ENCODE data around the gene KNSTRN.

KNSTRN gene

GRCh38 chr15:40339621-40339945 lies 42.9 kb upstream of the KNSTRN start:
- Histone ChIP-seq H3K27me3 (no peaks in the 10 kb centered on the region), H3K27ac (peak overlapping the region; percentile 90), H3K9me3 (no peaks in the 10 kb centered on the region), H3K36me3 (no peaks in the 10 kb centered on the region), H3K4me3 (peak overlapping the region; percentile 35 to 43), H3K4me1 (peaks cover 6 to 100% (median 97%) of the 10 kb centered on the region in 4 donors)
- TF ChIP-seq, protein P1, sequence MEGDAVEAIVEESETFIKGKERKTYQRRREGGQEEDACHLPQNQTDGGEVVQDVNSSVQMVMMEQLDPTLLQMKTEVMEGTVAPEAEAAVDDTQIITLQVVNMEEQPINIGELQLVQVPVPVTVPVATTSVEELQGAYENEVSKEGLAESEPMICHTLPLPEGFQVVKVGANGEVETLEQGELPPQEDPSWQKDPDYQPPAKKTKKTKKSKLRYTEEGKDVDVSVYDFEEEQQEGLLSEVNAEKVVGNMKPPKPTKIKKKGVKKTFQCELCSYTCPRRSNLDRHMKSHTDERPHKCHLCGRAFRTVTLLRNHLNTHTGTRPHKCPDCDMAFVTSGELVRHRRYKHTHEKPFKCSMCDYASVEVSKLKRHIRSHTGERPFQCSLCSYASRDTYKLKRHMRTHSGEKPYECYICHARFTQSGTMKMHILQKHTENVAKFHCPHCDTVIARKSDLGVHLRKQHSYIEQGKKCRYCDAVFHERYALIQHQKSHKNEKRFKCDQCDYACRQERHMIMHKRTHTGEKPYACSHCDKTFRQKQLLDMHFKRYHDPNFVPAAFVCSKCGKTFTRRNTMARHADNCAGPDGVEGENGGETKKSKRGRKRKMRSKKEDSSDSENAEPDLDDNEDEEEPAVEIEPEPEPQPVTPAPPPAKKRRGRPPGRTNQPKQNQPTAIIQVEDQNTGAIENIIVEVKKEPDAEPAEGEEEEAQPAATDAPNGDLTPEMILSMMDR (IDR thresholded peaks at IDR 0.05), result no peak
- DNase-seq, result no peak
- intact Hi-C loops (cut with DNase I; ENCODE audit: low total_unique reads), result no loop called here

- Histone ChIP-seq H3K4me3 (peak overlapping the region; percentile 35 to 43), H3K27ac (peak overlapping the region; percentile 90), H3K27me3 (no peaks in the 10 kb centered on the region), H3K36me3 (no peaks in the 10 kb centered on the region), H3K9me3 (no peaks in the 10 kb centered on the region), H3K4me1 (peaks cover 6 to 100% (median 97%) of the 10 kb centered on the region in 4 donors)
- TF ChIP-seq, protein P1 (IDR thresholded peaks at IDR 0.05), result peak in 1 of 2 experiments; percentile 18
- DNase-seq, result peak; percentile 88 to 97
- intact Hi-C loops (cut with DNase I; ENCODE audit: low total_unique reads), result loop anchor here (1.0 kb wide), 1 partner anchor 17 kb away; the partner anchor contains the start of gene INAFM2
Measured at GRCh38 chr15:40340038-40340739, 42.3 kb upstream of the KNSTRN start.

GRCh38 chr15:40340740-40341400 lies 41.7 kb upstream of the KNSTRN start, which contains the start of gene CCDC9B:
Gene CCDC9B (minus strand): TSS chr15:40340939. CDS start chr15:40340819, 120 bp downstream.
- DNase-seq, result peak; percentile 92 to 99
- Histone ChIP-seq H3K4me3 (peak within 1 kb of the TSS; percentile 35 to 43), H3K4me1 (peaks cover 3 to 93% (median 90%) of the 10 kb centered on the region in 4 donors)

DNA sequence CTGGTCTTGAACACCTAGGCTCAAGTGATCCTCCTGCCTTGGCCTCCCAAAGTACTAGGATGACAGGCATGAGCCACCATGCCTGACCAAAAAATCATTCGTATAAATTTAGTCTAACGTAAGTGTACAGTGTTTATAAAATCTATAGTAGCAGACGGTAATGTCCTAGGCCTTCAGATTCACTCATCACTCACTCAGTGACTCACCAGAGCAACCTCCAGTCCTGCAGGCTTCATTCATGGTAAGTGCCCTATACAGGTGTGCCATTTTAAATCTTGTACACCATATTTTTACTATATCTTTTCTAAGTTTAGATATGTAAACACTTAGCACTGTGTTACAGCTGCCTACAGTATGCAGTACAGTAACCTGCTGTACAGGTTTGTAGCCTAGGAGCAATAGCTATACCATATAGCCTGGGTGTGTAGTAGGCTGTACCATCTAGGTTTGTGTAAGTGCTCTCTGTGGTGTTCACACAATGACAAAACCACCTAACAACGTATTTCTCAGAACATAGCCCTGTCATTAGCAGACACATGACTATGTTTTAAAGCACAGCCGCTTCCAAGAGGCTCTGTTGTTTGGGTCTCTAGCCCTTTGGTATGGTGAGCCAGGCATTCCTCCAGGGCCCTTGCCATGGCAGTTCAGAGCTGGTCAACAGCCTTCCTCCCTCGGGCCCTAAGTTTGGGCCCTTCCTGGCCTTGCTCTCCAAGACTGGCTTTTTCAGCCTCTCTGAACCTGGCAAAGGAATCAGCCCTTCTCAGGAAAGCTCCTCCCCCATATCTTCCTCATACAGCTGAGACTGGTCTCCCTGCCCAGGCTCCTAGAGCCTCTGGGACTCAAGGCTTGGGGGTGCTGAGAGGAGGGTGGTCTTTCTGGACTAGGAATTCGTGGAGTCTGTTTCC lies 39.9 kb upstream of the KNSTRN start:
- no peak overlapping the region for H3K4me3 ChIP-seq
- intact Hi-C loops (cut with DNase I; ENCODE audit: low total_unique reads), result no loop called here
- H3K27me3 ChIP-seq, result no peaks in the 10 kb centered on the region
- TF ChIP-seq, protein P1 (IDR thresholded peaks at IDR 0.05), result no peak
- no peaks in the 10 kb centered on the region for H3K36me3 ChIP-seq
- H3K27ac ChIP-seq, result peak overlapping the region; percentile 90
- peak in 1 of 2 donors; percentile 86 for DNase-seq
- H3K9me3 ChIP-seq, result no peaks in the 10 kb centered on the region
- H3K4me1 ChIP-seq, result peaks cover 0 to 75% (median 72%) of the 10 kb centered on the region in 4 donors

More at GRCh38 chr15:40340740-40341400, 41.7 kb upstream of the KNSTRN start, which contains the start of gene CCDC9B:
- no peaks in the 10 kb centered on the region for H3K27me3 ChIP-seq
- intact Hi-C loops (cut with DNase I; ENCODE audit: low total_unique reads), result loop anchor here (1.0 kb wide), 1 partner anchor 18 kb away; the partner anchor contains the start of gene INAFM2
- no peaks in the 10 kb centered on the region for H3K9me3 ChIP-seq
- H3K36me3 ChIP-seq, result no peaks in the 10 kb centered on the region
- peak within 1 kb of the TSS; percentile 90 for H3K27ac ChIP-seq
- TF ChIP-seq, protein P1 (IDR thresholded peaks at IDR 0.05), result no peak

- peak; percentile 58 to 91 for DNase-seq
- Histone ChIP-seq H3K27ac (peak overlapping the region; percentile 90), H3K9me3 (no peaks in the 10 kb centered on the region), H3K4me1 (peaks cover 0 to 67% (median 63%) of the 10 kb centered on the region in 4 donors), H3K27me3 (no peaks in the 10 kb centered on the region), H3K36me3 (no peaks in the 10 kb centered on the region), H3K4me3 (no peak overlapping the region)
- TF ChIP-seq, protein P1 (IDR thresholded peaks at IDR 0.05), result no peak
- intact Hi-C loops (cut with DNase I; ENCODE audit: low total_unique reads), result no loop called here
Measured at GRCh38 chr15:40343512-40343911, 39.0 kb upstream of the KNSTRN start.

Data from tibial artery (tissue), 4 donors.